Kidney (tissue), 22 donors: ENCODE data around the gene TSEN34. TPM values are rescaled to one million over a fixed set of nuclear protein-coding genes. Genes with fewer than 3 reads are reported as not detected.
A peak's percentile ranks its signal among the peaks of the same experiment; 100 is the strongest.

Experiments used
- DNase-seq, 5 donors: peaks; one replicate each; pipeline ENCODE4 v3.0.0-alpha.2; 2013 to 2020
- FAIRE-seq: peaks from 2 replicates; lab custom pipeline; 2012; peaks lifted over from hg19 to GRCh38; lab: Jason Lieb, UNC
- H3K27ac ChIP-seq, 2 donors: one replicate each; pipeline ENCODE4 v1.7.0; 2013; ENCODE audit warnings: low read depth in 2 of 2, low read length in 2 of 2, inconsistent platforms in 1 of 2
- H3K27me3 ChIP-seq: one replicate; pipeline ENCODE4 v1.7.1; 2013; ENCODE audit warnings: low read length, inconsistent platforms; ENCODE audit not compliant: control insufficient read depth, insufficient read depth
- H3K36me3 ChIP-seq, 3 donors: one replicate each; pipeline versions ENCODE4 v1.7.0 to v1.7.1; 2013; ENCODE audit warnings: low read length in 3 of 3, control low read depth in 1 of 3, inconsistent platforms in 1 of 3; ENCODE audit not compliant: insufficient read depth in 3 of 3, control insufficient read depth in 2 of 3
- H3K4me1 ChIP-seq, 3 donors: one replicate each; pipeline versions ENCODE4 v1.7.0 to v1.7.1; 2013; ENCODE audit warnings: low read length in 3 of 3, inconsistent platforms in 1 of 3, low read depth in 1 of 3; ENCODE audit not compliant: control insufficient read depth in 2 of 3, insufficient read depth in 2 of 3
- H3K4me3 ChIP-seq, 3 donors: one replicate each; pipeline versions ENCODE4 v1.7.0 to v1.8.1; 2013; ENCODE audit warnings: low read length in 3 of 3, control low read depth in 1 of 3, inconsistent platforms in 1 of 3
- H3K9ac ChIP-seq, 3 donors: one replicate each; pipeline versions ENCODE4 v1.7.0 to v1.7.1; 2013; ENCODE audit warnings: low read length in 3 of 3, control low read depth in 1 of 3, inconsistent platforms in 1 of 3
- H3K9me3 ChIP-seq, 3 donors: one replicate each; pipeline versions ENCODE4 v1.7.0 to v1.7.1; 2013; ENCODE audit warnings: low read length in 3 of 3, control low read depth in 1 of 3, inconsistent platforms in 1 of 3; ENCODE audit not compliant: control insufficient read depth in 2 of 3, insufficient read depth in 1 of 3
- CTCF ChIP-seq: IDR thresholded peaks from 3 replicates; pipeline ENCODE4 v1.5.1; 2012; ENCODE audit warnings: mild to moderate bottlenecking, moderate library complexity, borderline replicate concordance; ENCODE audit not compliant: insufficient read depth; ENCODE audit errors: extremely low read depth
- intact Hi-C: fragments of 100-400 bp; cut with DNase I; formaldehyde crosslinking; loops from one replicate; pipeline ENCODE4 v1.11.1; 2022
- long read RNA-seq, 10 donors: library from polyadenylated mRNA in 1 of 10; unstranded in 1 of 10; transcript quantifications; one replicate each; pipeline ENCODE4 v2.0.0 and lab custom pipeline, GENCODE V29; 2021 to 2026
- polyA plus RNA-seq: library from polyadenylated mRNA; stranded (reverse); fragments of 350-450 nt; fragmentation: Illumina TruSeq; extraction: RNeasy Lipid Tissue Mini Kit (QIAGEN cat#74804); gene quantifications from one replicate; pipeline ENCODE4 v1.2.3, GENCODE V29; 2014; ENCODE audit warnings: low read depth, low replicate concordance; ENCODE audit not compliant: insufficient read depth
- total RNA-seq: library from RNA; stranded (reverse); fragmentation: NEBNext Ultra II Directional; extraction: Animal tissue kit (Norgen Biotek cat#: 25700); gene quantifications from one replicate; pipeline ENCODE4 v1.2.1, GENCODE V29; 2021
- donor health status: control.
- donor health status: control.
- donor health status: control.
- donor health status: control.
- donor health status: control.
- donor health status: DM: yes; HTN: yes; CAD: no.
- donor health status: Normal renal cell carcinoma (clear cell type).

The TSEN34 gene
- total RNA-seq (33.8 TPM), polyA plus RNA-seq (51.0 TPM)
- long read RNA-seq, donor 1, transcript TSEN34-201 (5 exons, 2,294 nt), result minor isoform, 8 of 31 reads
- long read RNA-seq, donor 1, transcript TSEN34-203 (4 exons, 1,349 nt), result major isoform, 18 of 31 reads
- long read RNA-seq, donor 1, partial matches to known transcripts, result 0 of 31 reads
- long read RNA-seq, donor 1, other reads (novel, unspliced or antisense), result 0 of 31 reads
- long read RNA-seq, donor 2, transcript TSEN34-203 (4 exons, 1,349 nt), result major isoform, 18 of 39 reads
- long read RNA-seq, donor 2, transcript TSEN34-201 (5 exons, 2,294 nt), result minor isoform, 17 of 39 reads
- long read RNA-seq, donor 2, partial matches to known transcripts, result 0 of 39 reads
- long read RNA-seq, donor 2, other reads (novel, unspliced or antisense), result 0 of 39 reads
- long read RNA-seq, donor 3, transcript TSEN34-201 (5 exons, 2,294 nt), result major isoform, 12 of 37 reads
- long read RNA-seq, donor 3, transcript TSEN34-203 (4 exons, 1,349 nt), result major isoform, 12 of 37 reads
- long read RNA-seq, donor 3, partial matches to known transcripts, result 12 of 37 reads
- long read RNA-seq, donor 3, other reads (novel, unspliced or antisense), result 0 of 37 reads
- long read RNA-seq, donor 4, transcript TSEN34-201 (5 exons, 2,294 nt), result minor isoform, 12 of 36 reads
- long read RNA-seq, donor 4, transcript TSEN34-203 (4 exons, 1,349 nt), result major isoform, 23 of 36 reads
- long read RNA-seq, donor 4, partial matches to known transcripts, result 0 of 36 reads
- long read RNA-seq, donor 4, other reads (novel, unspliced or antisense), result 0 of 36 reads
- long read RNA-seq, donor 5, partial matches to known transcripts, result 0 of 1 reads
- long read RNA-seq, donor 5, other reads (novel, unspliced or antisense), result 0 of 1 reads
- long read RNA-seq, donor 6, transcript TSEN34-201 (5 exons, 2,294 nt), result minor isoform, 16 of 62 reads
- long read RNA-seq, donor 6, transcript TSEN34-203 (4 exons, 1,349 nt), result major isoform, 27 of 62 reads
- long read RNA-seq, donor 6, partial matches to known transcripts, result 17 of 62 reads
- long read RNA-seq, donor 6, other reads (novel, unspliced or antisense), result 0 of 62 reads
- long read RNA-seq, donor 7, transcript TSEN34-201 (5 exons, 2,294 nt), result minor isoform, 23 of 72 reads
- long read RNA-seq, donor 7, transcript TSEN34-203 (4 exons, 1,349 nt), result major isoform, 29 of 72 reads
- long read RNA-seq, donor 7, partial matches to known transcripts, result 7 of 72 reads
- long read RNA-seq, donor 7, other reads (novel, unspliced or antisense), result 13 of 72 reads
- long read RNA-seq, donor 8, transcript TSEN34-201 (5 exons, 2,294 nt), result minor isoform, 15 of 46 reads
- long read RNA-seq, donor 8, transcript TSEN34-203 (4 exons, 1,349 nt), result major isoform, 21 of 46 reads
- long read RNA-seq, donor 8, partial matches to known transcripts, result 7 of 46 reads
- long read RNA-seq, donor 8, other reads (novel, unspliced or antisense), result 0 of 46 reads
- long read RNA-seq, donor 9, transcript TSEN34-203 (4 exons, 1,349 nt), result major isoform, 16 of 29 reads
- long read RNA-seq, donor 9, transcript TSEN34-201 (5 exons, 2,294 nt), result minor isoform, 7 of 29 reads
- long read RNA-seq, donor 9, partial matches to known transcripts, result 5 of 29 reads
- long read RNA-seq, donor 9, other reads (novel, unspliced or antisense), result 0 of 29 reads
- long read RNA-seq, donor 10, transcript TSEN34-203 (4 exons, 1,349 nt), result minor isoform, 9 of 22 reads
- long read RNA-seq, donor 10, transcript TSEN34-201 (5 exons, 2,294 nt), result major isoform, 10 of 22 reads
- long read RNA-seq, donor 10, partial matches to known transcripts, result 0 of 22 reads
- long read RNA-seq, donor 10, other reads (novel, unspliced or antisense), result 0 of 22 reads

GRCh38 chr19:54191011-54191810, at the start of gene TSEN34:
TSS of gene TSEN34 (plus strand) at chr19:54191308. CDS start at chr19:54191365, 57 bp downstream.
- Histone ChIP-seq H3K4me1 (peaks cover 0 to 15% (median 13%) of the 10 kb centered on the region in 3 donors), H3K36me3 (peaks cover 2 to 8% (median 4%) of the 10 kb centered on the region in 3 donors), H3K27me3 (no peaks in the 10 kb centered on the region), H3K27ac (peak within 1 kb of the TSS; percentile 100), H3K9ac (peak within 1 kb of the TSS; percentile 70 to 78 (median 77)), H3K4me3 (peak within 1 kb of the TSS; percentile 79 to 85 (median 84)), H3K9me3 (no peaks in the 10 kb centered on the region)
- peak in 3 of 5 donors; percentile 92 to 96 (median 96) for DNase-seq
- TF ChIP-seq CTCF, result no peak
- intact Hi-C loops, result no loop called here
- no peak for FAIRE-seq

GRCh38 chr19:54141356-54141755, 49.8 kb upstream of the TSEN34 start:
- no peak for DNase-seq
- Histone ChIP-seq H3K36me3 (peaks cover 13 to 46% (median 34%) of the 10 kb centered on the region in 3 donors), H3K27me3 (no peaks in the 10 kb centered on the region), H3K9me3 (no peaks in the 10 kb centered on the region), H3K27ac (no peak overlapping the region), H3K9ac (no peak overlapping the region), H3K4me1 (peaks cover 0 to 25% (median 0%) of the 10 kb centered on the region in 3 donors), H3K4me3 (no peak overlapping the region)
- FAIRE-seq, result no peak
- no peak for TF ChIP-seq CTCF
- intact Hi-C loops, result no loop called here
